Suprapubic skin (tissue), 4 donors: ENCODE results near the gene AHDC1.

Source experiments
- POLR2A ChIP-seq, 2 donors: fragments of 450-650 bp; IDR thresholded peaks; one replicate each; pipeline ENCODE4 v1.6.1; 2017; ENCODE audit warnings: antibody characterized with exemption in 2 of 2, mild to moderate bottlenecking in 2 of 2, moderate library complexity in 2 of 2
- POLR2AphosphoS5 ChIP-seq, 3 donors: sonication (generic); formaldehyde crosslinking; IDR thresholded peaks; one replicate each; pipeline ENCODE4 v1.6.1; 2017; ENCODE audit warnings: antibody characterized with exemption in 3 of 3
- TF ChIP-seq, protein P1 (sequence below), 2 donors: fragments of 200-600 bp in 1 of 2; fragments of 450-650 bp in 1 of 2; sonication (generic) in 1 of 2; IDR thresholded peaks; one replicate each; pipeline ENCODE4 v1.5.1; 2016 to 2019; ENCODE audit warnings: antibody characterized with exemption in 2 of 2, mild to moderate bottlenecking in 1 of 2, moderate library complexity in 1 of 2

DNA sequence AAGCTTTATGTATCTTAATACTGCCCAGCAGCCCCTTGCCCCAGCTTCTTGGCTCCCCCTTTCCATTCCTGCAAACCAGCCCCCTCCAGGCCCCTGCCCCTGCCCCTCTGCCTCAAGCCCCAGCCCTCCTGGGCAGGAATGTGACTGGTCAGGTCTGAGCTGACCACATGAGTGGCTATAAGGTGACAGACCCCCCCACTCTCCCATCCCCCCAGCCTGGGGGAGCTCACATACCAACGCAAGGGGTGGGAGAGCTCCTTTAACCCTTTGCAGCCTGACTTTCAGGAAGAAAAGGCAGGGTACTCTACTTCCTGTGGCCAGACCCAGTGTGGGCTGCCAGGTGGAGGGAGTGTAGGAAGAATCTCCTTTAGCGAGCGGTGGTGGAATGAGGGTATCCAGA is 33.2 kb downstream of the AHDC1 start:
- TF ChIP-seq, protein P1, sequence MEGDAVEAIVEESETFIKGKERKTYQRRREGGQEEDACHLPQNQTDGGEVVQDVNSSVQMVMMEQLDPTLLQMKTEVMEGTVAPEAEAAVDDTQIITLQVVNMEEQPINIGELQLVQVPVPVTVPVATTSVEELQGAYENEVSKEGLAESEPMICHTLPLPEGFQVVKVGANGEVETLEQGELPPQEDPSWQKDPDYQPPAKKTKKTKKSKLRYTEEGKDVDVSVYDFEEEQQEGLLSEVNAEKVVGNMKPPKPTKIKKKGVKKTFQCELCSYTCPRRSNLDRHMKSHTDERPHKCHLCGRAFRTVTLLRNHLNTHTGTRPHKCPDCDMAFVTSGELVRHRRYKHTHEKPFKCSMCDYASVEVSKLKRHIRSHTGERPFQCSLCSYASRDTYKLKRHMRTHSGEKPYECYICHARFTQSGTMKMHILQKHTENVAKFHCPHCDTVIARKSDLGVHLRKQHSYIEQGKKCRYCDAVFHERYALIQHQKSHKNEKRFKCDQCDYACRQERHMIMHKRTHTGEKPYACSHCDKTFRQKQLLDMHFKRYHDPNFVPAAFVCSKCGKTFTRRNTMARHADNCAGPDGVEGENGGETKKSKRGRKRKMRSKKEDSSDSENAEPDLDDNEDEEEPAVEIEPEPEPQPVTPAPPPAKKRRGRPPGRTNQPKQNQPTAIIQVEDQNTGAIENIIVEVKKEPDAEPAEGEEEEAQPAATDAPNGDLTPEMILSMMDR (IDR thresholded peaks at IDR 0.05): no peak
- no peak for TF ChIP-seq POLR2A (IDR thresholded peaks at IDR 0.05)
- TF ChIP-seq POLR2AphosphoS5 (IDR thresholded peaks at IDR 0.05): no peak
